ENCODE measurements around the gene TEX19. TPM values are rescaled to one million over a fixed set of nuclear protein-coding genes. Genes with fewer than 3 reads are reported as not detected.

The TEX19 gene
- polyA plus RNA-seq, 1 experiment, result 0.04 TPM

GRCh38 chr17:82412535-82413520 lies 53.8 kb downstream of the TEX19 start:
- H3K27ac ChIP-seq (ENCODE audit: low read depth, low read length), result no peak overlapping the region
- POLR2A ChIA-PET, result no interaction called here
- H3K27me3 ChIP-seq (ENCODE audit: control insufficient read depth, insufficient read depth, low read length), result no peaks in the 10 kb centered on the region
- no peak overlapping the region for H3K4me3 ChIP-seq (ENCODE audit: low read depth, low read length)
- no peaks in the 10 kb centered on the region; the same call in 1 of the 2 replicates for H3K9me3 ChIP-seq (ENCODE audit: control insufficient read depth, insufficient read depth, low read length)
- no peak for TF ChIP-seq CTCF (IDR thresholded peaks at IDR 0.05; ENCODE audit: low read depth, low read length)
- CTCF ChIA-PET, result interaction anchor here (1.1 to 1.5 kb wide), 2 partner anchors 11 to 60 kb away, joined by 3 to 4 read pairs; no protein-coding TSS in a partner anchor
- DNase-seq (ENCODE audit: low read depth, low spot score), result no peak

Other genes with a start within 250 kb of the TEX19 start
- 11.1 and 13.2 TPM in 2 replicates for gene CCDC57, start 146.4 kb upstream of the TEX19 start, polyA plus RNA-seq (2011; rRNA removed)
- gene SLC16A3, start 130.2 kb upstream of the TEX19 start, polyA plus RNA-seq (2011; rRNA removed), result 61.7 and 80.3 TPM in 2 replicates
- 74.4 and 89.9 TPM in 2 replicates for gene CSNK1D, start 85.5 kb upstream of the TEX19 start, polyA plus RNA-seq (2011; rRNA removed)
- 0.11 TPM in 2 replicates for gene CD7, start 41.6 kb upstream of the TEX19 start, polyA plus RNA-seq (2011; rRNA removed)
- 8.0 and 12.5 TPM in 2 replicates for gene SECTM1, start 25.5 kb upstream of the TEX19 start, polyA plus RNA-seq (2011; rRNA removed)
- gene UTS2R, start 12.5 kb downstream of the TEX19 start, polyA plus RNA-seq (2011; rRNA removed), result not detected in 2 replicates
- gene HEXD, start 59.1 kb downstream of the TEX19 start, polyA plus RNA-seq (2011; rRNA removed), result 9.1 and 9.2 TPM in 2 replicates
- 22.8 and 29.5 TPM in 2 replicates for gene OGFOD3, start 59.3 kb downstream of the TEX19 start, polyA plus RNA-seq (2011; rRNA removed)
- gene CYBC1, start 91.5 kb downstream of the TEX19 start, polyA plus RNA-seq (2011; rRNA removed), result 74.8 and 82.6 TPM in 2 replicates
- gene NARF, start 99.5 kb downstream of the TEX19 start, polyA plus RNA-seq (2011; rRNA removed), result 76.1 and 82.4 TPM in 2 replicates
- gene FOXK2, start 160.5 kb downstream of the TEX19 start, polyA plus RNA-seq (2011; rRNA removed), result 21.7 and 24.3 TPM in 2 replicates

Measured in AG04450 (cell line).